PC-3 (cell line): ENCODE data around the gene SLC1A2. TPM values are rescaled to one million over a fixed set of nuclear protein-coding genes. Genes with fewer than 3 reads are reported as not detected.

Source experiments
- ATAC-seq: fragments of 200-7000 bp; cut with Tn5 transposase; 2 replicates; pipeline ENCODE4 v1.9.1; 2020; ENCODE audit warnings: mild to moderate bottlenecking, moderate library complexity
- BruUV-seq: library from RNA; stranded (reverse); fragments of 400-500 nt; replicated peaks from 2 replicates; lab custom pipeline; 2021; lab: Mats Ljungman, UMichigan
- CTCF ChIA-PET: fragments of 300-600 bp; sonication (Branson Sonifier 250); formaldehyde crosslinking; loops from one replicate; lab custom pipeline; 2022; ENCODE audit warnings: antibody characterized with exemption; lab: Charles Lee
- POLR2A ChIA-PET: fragments of 300-600 bp; sonication (Branson Sonifier 250); formaldehyde crosslinking; loops from one replicate; lab custom pipeline; 2022; ENCODE audit warnings: antibody characterized with exemption; ENCODE audit not compliant: unreplicated experiment; lab: Charles Lee
- DNase-seq: peaks from one replicate; pipeline ENCODE4 v3.0.0-alpha.2; 2015
- H2AFZ ChIP-seq: fragments of 300-600 bp; sonication (generic); 2 replicates; pipeline ENCODE4 v1.6.0; 2016; ENCODE audit warnings: antibody characterized with exemption, low read length
- H3F3A ChIP-seq: fragments of 300-600 bp; sonication (generic); one replicate; pipeline ENCODE4 v1.6.0; 2017; ENCODE audit warnings: antibody characterized with exemption, low read length, control low read depth, mild to moderate bottlenecking; ENCODE audit not compliant: unreplicated experiment
- H3K27ac ChIP-seq: fragments of 300-600 bp; sonication (generic); 2 replicates; pipeline ENCODE4 v1.5.1; 2016; ENCODE audit warnings: mild to moderate bottlenecking, low read length
- H3K27me3 ChIP-seq: fragments of 300-600 bp; sonication (generic); 2 replicates; pipeline ENCODE4 v1.6.1; 2016; ENCODE audit warnings: low read length, mixed read lengths
- H3K36me3 ChIP-seq: fragments of 300-600 bp; sonication (generic); 2 replicates; pipeline ENCODE4 v1.6.1; 2016; ENCODE audit warnings: low read depth, mixed run types, low read length, mixed read lengths
- H3K4me1 ChIP-seq: fragments of 300-600 bp; sonication (generic); 2 replicates; pipeline ENCODE4 v1.5.1; 2016; ENCODE audit warnings: low read length; ENCODE audit not compliant: insufficient read depth
- H3K4me2 ChIP-seq: fragments of 300-600 bp; sonication (generic); 2 replicates; pipeline ENCODE4 v1.6.0; 2016; ENCODE audit warnings: low read length
- H3K4me3 ChIP-seq: fragments of 300-600 bp; sonication (generic); 2 replicates; pipeline ENCODE4 v1.5.1; 2016; ENCODE audit warnings: mild to moderate bottlenecking, low read length, mixed read lengths
- H3K79me2 ChIP-seq: fragments of 300-600 bp; sonication (generic); 2 replicates; pipeline ENCODE4 v1.6.1; 2017; ENCODE audit warnings: low read length, mixed read lengths
- H3K9ac ChIP-seq: fragments of 300-600 bp; sonication (generic); 2 replicates; pipeline ENCODE4 v1.6.0; 2016; ENCODE audit warnings: mild to moderate bottlenecking, low read length
- H3K9me2 ChIP-seq: fragments of 300-600 bp; sonication (generic); replicated peaks from 2 replicates; pipeline ENCODE4 v1.6.1; 2016; ENCODE audit warnings: mixed run types, low read length, mixed read lengths
- H3K9me3 ChIP-seq: fragments of 300-600 bp; sonication (generic); 2 replicates; pipeline ENCODE4 v1.6.1; 2016; ENCODE audit warnings: low read length, mixed read lengths
- H4K20me1 ChIP-seq: fragments of 300-600 bp; sonication (generic); 2 replicates; pipeline ENCODE4 v1.6.1; 2016; ENCODE audit warnings: low read length, mixed read lengths
- EZH2 ChIP-seq: fragments of 300-600 bp; sonication (generic); IDR thresholded peaks from one replicate; pipeline ENCODE4 v1.6.1; 2017; ENCODE audit warnings: antibody characterized with exemption, mild to moderate bottlenecking, low read length; ENCODE audit not compliant: unreplicated experiment
- EZH2phosphoT487 ChIP-seq: fragments of 300-600 bp; sonication (generic); IDR thresholded peaks from 2 replicates; pipeline ENCODE4 v1.6.1; 2018; ENCODE audit warnings: mild to moderate bottlenecking, antibody characterized with exemption, low read length, borderline replicate concordance
- intact Hi-C: fragments of 100-400 bp; cut with micrococcal nuclease; formaldehyde crosslinking; loops from 2 replicates; pipeline ENCODE4 v1.9.0; 2023
- total RNA-seq: library from RNA; depleted of rRNA; stranded (reverse); fragments of >200 nt; gene quantifications from 2 replicates; pipeline ENCODE4 v1.2.3, GENCODE V29; 2014
- TF ChIP-seq, protein P1 (sequence below): fragments of 300-600 bp; sonication (generic); conservative IDR thresholded peaks from 2 replicates; pipeline ENCODE4 v1.5.1; 2017; ENCODE audit warnings: antibody characterized with exemption, low read depth, mild to moderate bottlenecking, low read length

Gene SLC1A2
- total RNA-seq, 1 experiment from 2014 or later = 0.18 TPM

DNA sequence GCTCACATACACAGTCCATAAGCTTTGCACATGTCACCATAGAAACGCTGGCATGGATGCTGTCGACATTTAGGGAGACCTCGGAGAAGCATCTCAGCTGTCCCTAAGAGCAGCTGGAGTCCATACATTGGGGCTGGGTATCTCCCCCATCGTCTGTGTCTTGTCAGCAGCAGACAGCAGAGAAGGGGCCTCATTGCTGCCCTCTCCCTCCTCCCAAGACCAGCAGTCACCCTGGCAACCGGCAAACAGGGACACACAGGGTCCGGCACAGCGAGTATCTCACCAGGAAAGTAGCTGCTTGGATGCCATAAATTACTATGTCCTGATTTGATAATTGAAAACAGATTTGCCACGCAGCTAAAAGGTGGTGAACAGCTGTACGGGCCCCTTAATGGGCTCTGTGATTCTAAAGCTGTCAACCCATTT lies 196.0 kb downstream of the SLC1A2 start:
- DNase-seq = no peak
- Histone ChIP-seq H2AFZ (no peak overlapping the region), H3F3A (no peaks in the 10 kb centered on the region), H3K4me1 (no peaks in the 10 kb centered on the region), H3K27me3 (no peaks in the 10 kb centered on the region), H3K4me3 (no peak overlapping the region), H3K9me3 (no peaks in the 10 kb centered on the region), H3K4me2 (no peak overlapping the region), H3K79me2 (no peaks in the 10 kb centered on the region), H3K9ac (no peak overlapping the region), H3K36me3 (peaks cover 80% of the 10 kb centered on the region), H4K20me1 (no peaks in the 10 kb centered on the region), H3K27ac (no peak overlapping the region), H3K9me2 (no peaks in the 10 kb centered on the region)
- no TSS peak for BruUV-seq
- CTCF ChIA-PET = no interaction called here
- POLR2A ChIA-PET = no interaction called here
- no peak for TF ChIP-seq EZH2
- TF ChIP-seq EZH2phosphoT487 = no peak
- TF ChIP-seq, protein P1, sequence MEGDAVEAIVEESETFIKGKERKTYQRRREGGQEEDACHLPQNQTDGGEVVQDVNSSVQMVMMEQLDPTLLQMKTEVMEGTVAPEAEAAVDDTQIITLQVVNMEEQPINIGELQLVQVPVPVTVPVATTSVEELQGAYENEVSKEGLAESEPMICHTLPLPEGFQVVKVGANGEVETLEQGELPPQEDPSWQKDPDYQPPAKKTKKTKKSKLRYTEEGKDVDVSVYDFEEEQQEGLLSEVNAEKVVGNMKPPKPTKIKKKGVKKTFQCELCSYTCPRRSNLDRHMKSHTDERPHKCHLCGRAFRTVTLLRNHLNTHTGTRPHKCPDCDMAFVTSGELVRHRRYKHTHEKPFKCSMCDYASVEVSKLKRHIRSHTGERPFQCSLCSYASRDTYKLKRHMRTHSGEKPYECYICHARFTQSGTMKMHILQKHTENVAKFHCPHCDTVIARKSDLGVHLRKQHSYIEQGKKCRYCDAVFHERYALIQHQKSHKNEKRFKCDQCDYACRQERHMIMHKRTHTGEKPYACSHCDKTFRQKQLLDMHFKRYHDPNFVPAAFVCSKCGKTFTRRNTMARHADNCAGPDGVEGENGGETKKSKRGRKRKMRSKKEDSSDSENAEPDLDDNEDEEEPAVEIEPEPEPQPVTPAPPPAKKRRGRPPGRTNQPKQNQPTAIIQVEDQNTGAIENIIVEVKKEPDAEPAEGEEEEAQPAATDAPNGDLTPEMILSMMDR = no peak
- intact Hi-C loops = no loop called here
- ATAC-seq = no peak

DNA sequence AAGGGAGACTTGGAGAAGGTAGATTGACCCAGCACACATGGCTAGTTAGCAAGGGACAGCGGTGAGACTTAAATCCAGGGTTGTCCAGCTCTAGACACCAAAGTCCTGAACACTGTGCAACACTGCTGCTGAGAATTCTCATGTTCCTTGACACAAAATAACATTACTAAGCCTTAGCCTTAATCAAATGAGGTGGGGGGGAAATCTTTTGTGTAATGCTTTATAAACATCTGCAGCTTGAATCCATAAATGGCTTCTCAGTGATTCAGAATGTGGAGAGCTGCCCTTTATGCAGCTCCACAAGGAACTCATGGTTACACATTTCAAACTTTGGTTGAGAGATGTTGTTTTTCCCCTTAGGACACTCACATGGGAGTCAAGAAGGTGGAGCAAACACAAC lies 200.4 kb downstream of the SLC1A2 start:
- ATAC-seq = no peak
- BruUV-seq = no TSS peak
- no peaks in the 10 kb centered on the region for H3K9me2 ChIP-seq
- intact Hi-C loops = no loop called here
- no peaks in the 10 kb centered on the region for H3F3A ChIP-seq
- ChIA-PET CTCF (no interaction called here), POLR2A (no interaction called here)
- no peak overlapping the region for H3K4me3 ChIP-seq
- H3K9ac ChIP-seq = no peak overlapping the region
- H4K20me1 ChIP-seq = no peaks in the 10 kb centered on the region
- no peaks in the 10 kb centered on the region for H3K27me3 ChIP-seq
- no peak overlapping the region for H2AFZ ChIP-seq
- TF ChIP-seq EZH2phosphoT487 (no peak), EZH2 (no peak)
- TF ChIP-seq, protein P1 = no peak
- no peak overlapping the region for H3K4me2 ChIP-seq
- H3K4me1 ChIP-seq = peaks cover 14% of the 10 kb centered on the region
- H3K36me3 ChIP-seq = peaks cover 77% of the 10 kb centered on the region
- DNase-seq = no peak
- H3K9me3 ChIP-seq = no peaks in the 10 kb centered on the region
- no peak overlapping the region for H3K27ac ChIP-seq
- no peaks in the 10 kb centered on the region for H3K79me2 ChIP-seq

DNA sequence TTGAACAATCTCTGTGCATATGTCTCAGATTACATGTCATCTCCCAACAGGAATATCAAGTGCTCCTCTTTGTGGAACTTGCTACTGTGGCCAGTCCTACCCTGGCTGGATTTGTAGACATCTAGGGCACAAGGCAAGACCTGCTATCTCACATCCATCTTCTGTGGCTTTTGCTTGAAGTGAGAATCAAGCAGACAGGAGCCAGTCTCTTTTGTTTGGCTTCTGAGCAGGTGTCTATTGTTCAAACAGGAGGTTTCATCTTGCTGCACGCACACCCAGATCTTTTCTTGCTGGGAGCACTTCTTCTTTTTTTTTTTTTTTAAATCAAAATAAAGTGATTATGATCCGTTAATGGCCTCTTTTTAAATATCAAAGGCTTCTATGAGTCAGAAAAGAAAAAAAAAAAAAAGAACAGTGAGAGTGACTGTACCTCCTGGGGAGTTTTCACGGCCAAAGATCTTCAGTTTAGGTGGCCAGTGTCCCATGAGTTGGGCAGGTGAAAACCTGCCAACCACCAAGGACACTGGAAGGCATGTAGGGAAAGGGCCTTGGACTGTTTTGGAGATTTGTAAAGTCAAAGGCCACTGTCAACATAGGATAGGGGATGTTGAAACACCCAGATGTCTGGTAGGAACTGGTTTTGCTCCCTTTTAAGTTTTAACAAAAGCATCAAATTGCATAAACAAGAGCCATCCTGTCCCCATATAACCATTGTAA lies 202.2 kb downstream of the SLC1A2 start:
- ChIA-PET CTCF (no interaction called here), POLR2A (no interaction called here)
- intact Hi-C loops = no loop called here
- Histone ChIP-seq H3K27me3 (no peaks in the 10 kb centered on the region), H3K9me3 (no peaks in the 10 kb centered on the region), H3K4me3 (no peak overlapping the region), H3K36me3 (peaks cover 63% of the 10 kb centered on the region), H2AFZ (no peak overlapping the region), H3K9ac (no peak overlapping the region), H3K4me2 (no peak overlapping the region), H4K20me1 (no peaks in the 10 kb centered on the region), H3F3A (no peaks in the 10 kb centered on the region), H3K4me1 (peaks cover 23% of the 10 kb centered on the region), H3K79me2 (no peaks in the 10 kb centered on the region), H3K9me2 (no peaks in the 10 kb centered on the region), H3K27ac (no peak overlapping the region)
- DNase-seq (no peak), ATAC-seq (no peak)
- no TSS peak for BruUV-seq
- TF ChIP-seq EZH2 (no peak), EZH2phosphoT487 (no peak)
- TF ChIP-seq, protein P1 = no peak
